Measurements from ENCODE around the gene C3orf33.
A peak's percentile ranks its signal among the peaks of the same experiment; 100 is the strongest.
"Not testable (repeated sequence)": the region's sequence is repeated elsewhere in the genome, so short reads cannot be mapped to it uniquely, and the experiment has no call there.

C3orf33 gene, protein sequence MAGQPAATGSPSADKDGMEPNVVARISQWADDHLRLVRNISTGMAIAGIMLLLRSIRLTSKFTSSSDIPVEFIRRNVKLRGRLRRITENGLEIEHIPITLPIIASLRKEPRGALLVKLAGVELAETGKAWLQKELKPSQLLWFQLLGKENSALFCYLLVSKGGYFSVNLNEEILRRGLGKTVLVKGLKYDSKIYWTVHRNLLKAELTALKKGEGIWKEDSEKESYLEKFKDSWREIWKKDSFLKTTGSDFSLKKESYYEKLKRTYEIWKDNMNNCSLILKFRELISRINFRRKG

DNA sequence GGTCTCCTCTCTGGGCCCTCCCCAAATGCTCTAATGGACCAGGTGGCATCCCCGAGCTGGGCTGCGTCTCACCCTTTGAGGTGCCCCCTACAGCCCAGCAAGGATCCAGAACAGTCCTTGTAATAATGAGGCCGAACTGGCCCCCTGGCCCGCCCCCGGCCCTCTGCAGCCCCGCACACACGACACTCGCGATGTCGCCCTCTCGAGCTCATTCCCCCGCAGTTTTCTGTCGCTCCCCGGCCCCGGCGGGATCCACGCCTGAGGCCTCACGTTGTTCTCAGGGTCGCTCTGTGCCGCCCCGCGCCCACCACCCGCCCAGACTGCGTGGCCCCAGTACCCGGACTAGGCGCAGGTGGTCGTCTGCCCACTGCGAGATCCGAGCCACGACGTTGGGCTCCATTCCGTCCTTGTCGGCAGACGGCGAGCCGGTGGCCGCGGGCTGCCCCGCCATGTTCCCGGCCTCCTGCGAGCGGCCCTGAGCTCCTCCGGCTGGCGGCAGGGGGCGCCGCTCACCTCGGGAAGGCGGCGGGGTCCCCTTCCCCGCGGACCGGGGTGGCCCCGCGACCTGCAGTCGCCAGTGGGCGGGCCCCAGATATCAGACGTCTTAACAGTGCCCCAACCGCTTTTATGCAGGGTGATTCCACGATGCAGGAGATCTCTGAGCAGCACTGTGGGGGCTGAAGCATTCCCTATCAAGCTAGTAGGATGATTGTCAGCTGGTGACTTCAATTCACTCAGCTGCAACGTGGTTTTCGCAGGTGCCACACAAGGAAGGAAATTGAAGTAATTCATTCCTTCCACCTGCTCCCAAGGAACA is at the start of gene C3orf33:
C3orf33 (minus strand) TSS at position 477 of the 817 bp plus-strand sequence; CDS start at position 451, 26 bp downstream.
- DNase-seq, result peak; percentile 59 to 91 (median 86)

DNA sequence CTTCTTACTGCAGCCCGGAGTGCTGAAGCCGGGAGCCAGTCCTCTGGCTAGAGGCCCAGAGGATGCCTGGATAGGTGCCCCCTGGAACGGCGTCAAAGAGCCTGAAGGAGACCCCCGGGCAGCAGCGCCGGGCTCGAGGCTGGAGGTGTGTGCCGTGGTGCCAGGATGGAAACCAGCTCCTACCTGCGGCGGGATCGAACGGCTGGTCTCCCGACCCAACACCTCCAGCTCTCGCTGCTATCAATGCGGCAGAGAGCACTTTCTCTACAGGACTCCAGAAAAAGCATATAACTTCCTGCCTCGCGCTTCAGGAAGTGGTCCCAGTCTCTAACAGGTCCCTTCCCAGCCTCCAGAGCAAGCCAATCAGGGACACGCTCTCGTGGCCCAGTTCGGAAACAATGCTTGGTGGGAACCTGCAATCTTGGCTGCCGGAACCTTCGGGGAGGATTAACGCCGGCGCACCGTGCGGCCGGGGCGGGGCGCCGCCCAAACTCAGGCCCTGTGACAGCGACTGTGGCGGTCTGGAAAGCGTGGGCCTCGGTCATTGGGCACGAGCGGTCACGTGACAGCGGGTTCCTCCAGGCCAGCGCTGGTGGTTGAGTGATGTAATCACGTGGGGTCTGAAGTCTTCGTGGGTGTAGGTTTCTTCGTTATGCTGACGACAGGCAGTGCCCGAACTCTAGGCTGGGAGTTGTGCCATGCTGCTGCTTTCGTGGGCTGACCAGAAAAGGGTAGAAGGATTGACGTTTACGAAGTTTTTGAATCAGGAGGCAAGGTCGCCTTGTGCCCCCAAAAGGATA is 48.3 kb upstream of the C3orf33 start, which contains the start of gene SLC33A1:
SLC33A1 (minus strand) TSS at position 287 of the 800 bp plus-strand sequence. CDS start 430 bp downstream, outside the sequence.
- peak; percentile 98 to 100 (median 100) for DNase-seq

DNA sequence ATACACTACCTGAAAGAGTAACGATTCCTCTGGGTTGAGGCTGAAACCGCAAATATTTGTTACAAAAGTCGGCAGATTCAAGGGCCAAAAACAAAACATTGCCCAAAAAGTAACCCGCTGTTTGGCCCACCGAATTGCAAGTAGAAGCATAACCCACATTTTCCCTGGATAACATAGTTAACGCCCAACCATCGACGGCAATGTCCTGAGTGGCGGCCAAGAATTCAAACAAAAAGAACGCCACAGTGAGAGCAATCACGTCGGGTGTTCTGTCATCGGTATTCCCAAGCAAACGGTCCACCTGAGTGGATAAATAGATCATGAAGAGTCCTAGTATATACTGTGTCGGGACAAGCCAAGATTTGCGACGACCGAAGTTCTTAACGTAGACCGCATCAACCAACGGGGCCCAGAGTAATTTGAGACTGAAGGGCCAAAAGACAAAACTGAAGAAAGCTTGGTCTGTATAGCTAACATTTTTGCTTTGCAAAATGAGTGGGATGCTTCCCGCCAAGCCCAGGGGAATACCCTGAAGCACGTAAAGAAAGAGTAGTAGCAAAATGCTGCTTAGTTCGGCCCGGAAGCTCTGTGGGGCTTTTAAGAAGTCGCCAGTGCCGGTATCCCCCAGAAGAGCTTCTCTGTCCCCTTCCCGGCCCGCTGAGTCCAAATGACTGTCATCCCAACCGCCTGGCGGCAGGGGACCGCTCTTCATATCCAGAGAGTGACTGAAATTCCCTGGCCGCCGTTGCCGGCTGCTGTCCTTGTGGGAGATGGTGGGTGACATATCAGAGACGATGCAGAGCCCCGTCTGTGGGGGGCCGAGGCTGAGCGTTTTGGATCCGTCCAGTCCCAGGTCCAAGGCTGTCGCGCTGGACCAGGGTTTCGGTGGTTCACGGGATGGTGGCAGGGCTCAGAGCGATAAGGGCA is 47.4 kb upstream of the C3orf33 start:
- DNase-seq, result peak; percentile 22 to 69 (median 47)

DNA sequence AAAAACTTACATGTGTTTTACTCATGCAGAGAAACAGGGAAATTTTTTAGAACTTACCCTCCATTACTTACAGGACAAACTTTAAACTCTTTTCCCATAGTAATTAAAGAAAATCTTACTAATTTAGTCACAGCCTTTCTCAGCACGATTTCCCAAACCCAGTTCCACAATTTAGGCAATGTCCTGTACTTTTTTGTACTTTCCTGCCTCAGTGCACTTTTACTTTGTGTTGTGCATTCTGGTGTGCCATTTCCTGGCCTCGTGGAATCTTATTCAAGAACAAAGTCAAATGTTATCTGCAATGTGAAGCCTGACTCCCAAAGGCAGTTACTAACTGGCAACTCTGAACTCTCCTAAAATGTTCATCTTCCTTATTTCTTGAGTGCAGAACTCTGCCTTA is 46.3 kb upstream of the C3orf33 start:
- DNase-seq, result no peak

DNA sequence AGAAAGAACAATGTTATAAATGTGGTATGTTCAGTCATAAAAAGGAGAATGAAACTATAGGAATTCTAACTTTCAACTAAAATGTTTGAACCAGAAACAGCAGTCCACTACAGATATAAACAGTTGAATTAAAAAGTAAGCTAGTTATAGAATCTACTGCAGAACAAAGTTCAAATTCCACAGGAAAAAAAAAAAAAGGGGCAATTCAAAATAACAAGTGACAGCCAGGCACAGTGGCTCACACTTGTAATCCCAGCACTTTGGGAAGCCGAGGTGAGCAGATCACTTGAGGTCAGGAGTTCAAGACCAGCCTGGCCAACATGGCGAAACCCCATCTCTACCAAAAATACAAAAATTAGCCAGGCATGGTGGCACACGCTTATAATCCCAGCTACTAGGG is 43.3 kb upstream of the C3orf33 start:
- DNase-seq, result not testable (repeated sequence)

DNA sequence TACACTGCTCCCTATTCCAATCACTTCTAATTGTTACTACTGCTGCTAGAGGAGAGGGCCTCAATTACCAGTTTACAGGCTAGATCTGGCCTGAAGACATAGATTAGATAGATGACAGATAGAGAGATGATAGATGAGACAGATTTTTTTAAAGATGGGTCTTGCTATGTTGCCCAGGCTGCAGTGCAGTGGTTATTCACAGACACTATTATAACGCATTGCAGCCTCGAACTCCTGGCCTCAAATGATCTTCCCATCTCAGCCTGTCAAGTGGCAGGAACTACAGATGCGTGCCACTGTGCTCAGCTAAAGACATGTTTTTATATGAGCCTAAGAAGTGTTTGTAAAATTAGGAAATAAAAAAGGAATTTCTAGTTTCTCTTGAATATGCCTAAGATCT is 41.9 kb upstream of the C3orf33 start:
- no peak for DNase-seq

DNA sequence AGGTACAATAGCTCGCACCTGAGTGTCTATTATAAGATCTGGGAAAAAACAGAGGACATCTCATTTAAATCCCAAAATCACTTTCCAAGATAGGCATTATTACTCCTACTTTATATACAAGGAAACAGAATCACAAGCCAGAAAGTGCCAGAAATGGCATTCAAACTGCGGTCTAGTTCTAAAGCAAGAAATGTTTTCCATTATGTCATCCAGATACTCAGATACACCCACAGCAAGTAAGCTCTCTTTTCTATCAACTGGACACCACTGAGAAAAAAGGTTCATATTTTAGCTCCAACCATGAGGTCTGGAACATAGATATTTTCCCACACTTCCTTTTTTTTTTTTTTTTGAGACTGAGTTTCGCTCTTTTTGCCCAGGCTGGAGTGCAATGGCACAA is 40.0 kb upstream of the C3orf33 start:
- no peak for DNase-seq

DNA sequence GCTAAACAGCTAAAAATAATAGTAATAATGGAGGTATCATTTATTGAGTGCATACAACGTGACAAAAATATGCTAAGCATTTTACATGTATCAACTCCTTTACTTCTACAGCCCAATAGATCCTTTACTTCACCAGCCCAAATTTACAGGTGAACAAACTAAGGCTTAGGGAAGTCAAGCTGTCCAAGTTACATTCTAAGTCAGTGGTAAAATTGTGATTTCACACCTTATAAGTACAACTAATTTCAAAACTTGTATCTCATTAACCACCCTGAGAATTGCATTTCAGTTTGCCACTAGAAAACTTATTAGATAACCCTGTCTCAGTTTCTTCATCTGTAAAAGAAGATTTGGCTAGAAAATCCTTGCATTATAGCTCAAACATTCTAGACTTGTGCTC is 37.5 kb upstream of the C3orf33 start:
- no peak for DNase-seq

DNA sequence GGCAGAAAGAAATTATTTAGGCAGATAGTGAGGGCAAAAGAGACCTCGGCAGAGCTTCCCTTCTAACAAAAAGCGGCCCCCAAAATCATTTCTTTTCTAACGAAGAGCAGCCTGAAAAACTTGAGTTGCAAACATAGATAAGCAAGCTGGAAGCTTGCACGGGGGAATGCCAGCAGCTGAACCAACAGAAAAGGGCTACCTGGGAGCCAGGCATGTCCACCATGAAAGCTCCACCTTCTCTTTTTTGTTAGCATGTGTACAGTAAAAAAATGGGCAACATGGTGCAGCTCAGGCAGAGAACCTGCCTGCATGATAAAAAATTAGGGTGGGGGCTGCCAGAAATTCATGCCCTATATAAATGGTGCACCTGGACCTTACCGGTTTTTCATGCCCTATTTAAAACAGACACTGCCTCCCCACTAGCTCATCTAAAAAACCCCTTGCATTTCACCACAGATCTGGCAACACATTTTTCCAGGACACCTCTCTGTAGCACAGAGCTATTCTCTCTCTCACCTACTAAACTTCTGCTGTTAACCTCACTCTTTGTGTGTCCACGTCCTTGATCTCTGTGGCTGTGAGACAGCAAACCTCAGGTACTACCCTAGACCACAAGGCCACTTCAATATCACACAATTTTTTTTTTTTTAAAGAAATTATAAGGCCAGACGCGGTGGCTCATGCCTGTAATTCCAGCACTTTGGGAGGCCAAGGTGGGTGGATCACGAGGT is 29.4 kb upstream of the C3orf33 start:
- DNase-seq, result no peak

DNA sequence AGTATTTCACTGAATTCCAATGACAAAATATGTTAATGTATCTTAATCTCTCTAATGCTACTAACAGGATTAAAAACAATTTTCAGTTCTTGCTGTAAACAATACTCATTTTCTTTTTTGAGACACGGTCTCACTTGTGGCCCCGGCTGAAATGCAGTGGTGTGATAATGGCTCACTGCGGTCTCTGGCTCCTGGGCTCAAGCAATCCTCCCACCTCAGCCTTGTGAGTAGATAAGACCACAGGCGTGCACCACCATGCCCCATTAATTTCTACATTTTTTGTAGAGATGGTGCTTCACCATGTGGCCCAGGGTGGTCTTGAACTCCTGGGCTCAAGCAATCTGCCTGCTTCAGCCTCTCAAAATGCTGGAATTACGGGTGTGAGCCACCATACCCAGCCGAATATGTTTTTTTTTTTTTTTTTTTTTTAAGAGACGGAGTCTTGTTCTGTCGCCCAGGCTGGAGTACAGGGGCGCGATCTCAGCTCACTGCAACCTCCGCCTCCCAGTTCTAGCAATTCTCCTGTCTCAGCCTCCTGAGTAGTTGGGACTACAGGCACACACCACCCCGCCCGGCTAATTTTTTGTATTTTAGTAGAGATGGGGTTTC is 22.5 kb upstream of the C3orf33 start:
- not testable (repeated sequence) for DNase-seq

DNA sequence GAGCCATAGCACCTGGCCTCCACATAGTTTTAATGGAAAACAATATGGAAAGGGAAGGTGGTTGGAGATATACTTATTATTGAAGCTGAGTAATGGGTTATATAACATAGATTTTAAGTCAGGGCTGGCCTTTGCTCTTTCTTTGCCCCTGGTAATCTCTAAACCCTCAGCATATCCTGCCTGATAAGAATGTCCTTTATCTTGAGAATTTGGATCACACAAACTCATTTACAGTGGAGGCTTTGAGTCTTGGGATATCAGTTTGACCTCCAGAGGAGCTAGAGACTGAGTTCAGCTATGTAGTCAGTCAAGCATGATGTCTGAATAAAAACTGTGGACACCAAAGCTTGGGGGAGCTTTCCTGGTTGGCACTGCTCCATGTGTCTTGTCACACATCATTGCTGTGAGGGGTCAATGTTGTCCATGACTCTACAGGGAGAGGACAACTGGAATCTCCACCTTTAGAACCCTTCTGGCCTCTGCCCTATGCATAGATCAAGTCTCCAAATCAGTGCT is 9.0 kb upstream of the C3orf33 start:
- no peak for DNase-seq

DNA sequence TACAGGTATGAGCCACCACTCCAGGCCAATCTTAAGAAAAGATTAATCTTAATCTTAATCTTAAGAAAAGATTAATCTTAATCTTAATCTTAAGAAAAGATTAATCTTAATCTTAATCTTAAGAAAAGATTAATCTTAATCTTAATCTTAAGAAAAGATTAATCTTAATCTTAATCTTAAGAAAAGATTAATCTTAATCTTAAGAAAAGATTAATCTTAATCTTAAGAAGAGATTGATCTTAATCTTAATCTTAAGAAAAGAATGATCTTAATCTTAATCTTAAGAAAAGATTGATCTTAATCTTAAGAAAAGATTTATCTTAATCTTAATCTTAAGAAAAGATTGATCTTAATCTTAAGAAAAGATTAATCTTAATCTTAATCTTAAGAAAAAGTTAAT is 7.1 kb upstream of the C3orf33 start:
- DNase-seq, result not testable (repeated sequence)

DNA sequence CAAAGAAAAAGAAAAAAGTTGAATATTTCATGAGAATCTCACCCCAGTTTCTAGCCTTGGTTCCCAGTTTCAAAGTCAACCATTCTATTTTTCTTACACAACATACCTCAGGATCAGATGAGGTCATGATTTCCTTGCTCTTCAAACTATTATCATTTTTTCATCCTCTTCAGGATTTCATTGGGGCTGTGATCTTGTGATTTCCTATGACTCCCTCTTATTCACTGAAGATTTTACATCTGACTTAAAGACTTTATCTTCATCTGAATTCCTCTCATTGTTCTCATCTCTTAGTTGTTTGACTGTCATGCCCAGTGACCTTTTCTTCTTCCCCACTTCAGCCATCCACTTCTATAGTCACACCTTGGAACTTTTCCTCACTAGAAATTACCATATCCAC is 3.1 kb upstream of the C3orf33 start:
- DNase-seq, result no peak

DNA sequence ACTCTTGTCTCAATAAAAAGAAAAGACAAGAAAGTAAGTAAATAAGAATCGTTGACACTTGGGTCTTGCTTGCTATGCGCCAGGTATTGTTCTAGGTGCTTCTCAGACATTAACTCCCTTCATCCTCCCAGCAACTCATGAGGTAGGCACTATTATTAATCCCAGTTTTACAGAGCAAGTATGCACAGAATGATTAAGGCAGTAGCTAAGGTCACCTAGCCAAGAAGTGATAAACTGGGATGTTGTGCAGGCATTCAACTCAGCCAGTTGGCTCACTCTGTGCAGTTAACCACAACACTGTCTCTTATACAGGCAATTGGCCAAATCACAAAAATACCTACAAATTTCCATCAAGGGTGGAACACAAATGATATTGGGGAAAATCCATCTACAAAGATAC is 1.7 kb upstream of the C3orf33 start:
- DNase-seq, result no peak

DNA sequence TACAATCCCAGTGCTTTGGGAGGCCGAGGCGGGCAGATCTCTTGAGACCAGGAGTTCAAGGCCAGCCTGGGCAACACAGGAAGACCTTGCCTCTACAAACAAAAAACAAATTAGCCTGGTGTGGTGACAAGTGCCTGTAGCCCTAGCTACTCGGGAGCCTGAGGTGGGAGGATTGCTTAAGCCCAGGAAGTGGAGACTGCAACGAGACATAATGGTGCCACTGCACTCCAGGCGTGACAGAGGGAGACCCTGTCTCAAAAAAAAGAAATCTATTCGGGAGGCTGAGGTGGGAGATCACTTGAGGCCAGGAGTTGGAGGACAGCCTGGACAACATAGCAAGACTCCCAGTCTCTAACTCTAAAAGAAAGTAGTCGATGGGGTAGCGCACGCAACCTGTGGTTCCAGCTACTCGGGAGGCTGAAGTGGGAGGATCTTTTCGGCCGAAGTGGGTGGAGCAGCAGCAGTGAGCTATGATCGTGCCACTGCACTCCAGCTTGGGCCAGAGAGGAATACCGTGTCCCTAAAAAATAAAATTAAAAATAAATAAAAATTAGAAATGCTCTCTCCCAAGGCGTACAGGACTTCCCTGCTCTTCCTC is 775 bp downstream of the C3orf33 start:
- peak in 1 of 3 experiments; percentile 40 for DNase-seq

DNA sequence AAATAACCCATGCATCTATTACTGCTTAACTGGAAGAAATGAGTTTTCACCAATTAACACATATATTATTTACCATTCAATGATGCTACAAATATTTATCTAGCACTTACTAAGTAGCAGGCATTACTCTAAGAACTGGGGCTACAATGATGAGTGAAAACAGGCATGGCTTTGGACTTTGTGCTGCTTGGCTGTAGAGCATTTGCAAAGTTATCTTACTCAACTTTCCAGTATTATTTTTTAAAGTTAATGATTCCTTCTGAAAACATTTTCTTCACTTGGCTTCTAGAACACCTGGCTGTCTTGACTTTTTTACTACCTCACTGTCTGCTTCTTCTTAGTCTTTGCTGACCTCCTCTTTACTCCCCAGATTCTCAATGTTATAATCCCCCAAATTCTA is 1.8 kb downstream of the C3orf33 start:
- no peak for DNase-seq

DNA sequence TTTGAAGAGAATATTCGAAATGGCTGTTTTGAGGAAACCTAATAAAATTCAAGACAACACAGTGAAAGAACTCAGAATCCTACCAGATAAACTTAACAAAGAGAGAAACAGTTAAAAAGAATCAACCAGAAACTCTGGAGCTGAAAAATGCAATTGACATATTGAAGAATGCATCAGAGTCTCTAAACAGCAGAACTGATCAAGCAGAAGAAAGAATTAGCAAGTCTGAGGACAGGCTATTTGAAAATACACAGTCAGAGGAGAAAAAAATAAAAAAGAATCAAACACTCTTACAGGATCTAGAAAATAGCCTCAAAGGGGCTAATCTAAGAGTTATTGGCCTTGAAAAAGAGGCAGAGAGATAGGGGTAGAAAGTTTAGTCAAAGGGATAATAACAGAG is 13.5 kb downstream of the C3orf33 start:
- DNase-seq, result no peak

DNA sequence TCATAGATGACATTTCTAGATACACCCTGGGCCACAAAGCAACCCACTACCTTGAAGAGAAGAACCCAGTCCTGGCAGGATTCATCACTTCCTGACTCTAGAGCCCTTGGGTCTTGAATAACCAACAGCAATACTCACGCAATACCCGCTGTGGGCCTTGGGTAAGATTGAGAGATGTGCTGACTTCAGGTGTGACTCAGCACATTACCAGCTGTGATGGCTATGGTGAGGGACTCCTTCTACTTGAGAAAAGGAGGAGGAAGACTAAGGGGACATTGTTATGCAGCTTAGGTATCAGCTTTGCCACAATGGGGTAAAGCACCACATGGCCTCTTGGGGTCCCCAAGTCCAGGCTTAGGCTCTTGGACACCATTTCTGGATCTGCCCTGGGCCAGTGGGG is 14.9 kb downstream of the C3orf33 start:
- DNase-seq, result no peak

DNA sequence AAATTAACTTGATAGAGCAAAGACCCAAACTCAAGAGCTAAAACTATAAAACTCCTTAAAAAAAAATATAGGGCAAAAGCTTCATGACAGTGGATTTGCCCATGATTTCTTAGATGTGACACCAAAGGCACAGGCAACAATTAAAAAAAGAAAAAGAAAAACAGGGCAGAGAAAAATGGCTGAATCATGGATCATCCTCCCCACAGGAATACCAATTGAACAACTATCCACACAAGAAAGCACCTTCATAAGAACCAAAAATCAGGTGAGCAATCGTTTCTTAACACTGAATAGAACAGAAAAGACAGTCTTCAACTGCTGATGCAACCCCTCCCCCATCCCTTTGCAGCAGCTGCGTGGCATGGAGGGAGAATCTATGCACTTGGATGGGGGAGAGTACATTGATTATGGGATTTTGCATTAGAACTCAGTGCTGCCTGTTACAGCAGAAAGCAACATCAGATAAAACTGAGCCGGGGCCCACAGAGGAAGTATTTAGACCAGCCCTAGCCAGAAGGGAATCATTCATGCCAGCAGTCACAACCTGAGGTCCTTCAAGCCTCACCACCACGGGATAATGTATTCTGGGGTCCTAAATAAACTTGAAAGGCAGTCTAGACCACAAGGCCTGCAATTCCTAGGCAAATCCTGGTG is 15.7 kb downstream of the C3orf33 start:
- no peak for DNase-seq

Measured in NCI-H1417 (cell line).